Measurements from ENCODE around the gene MEF2A. TPM values are rescaled to one million over a fixed set of nuclear protein-coding genes. Genes with fewer than 3 reads are reported as not detected.
"Not testable (repeated sequence)": the region's sequence is repeated elsewhere in the genome, so short reads cannot be mapped to it uniquely, and the experiment has no call there.

MEF2A gene
- total and polyA plus RNA-seq, 8 donors = 56.1 to 68.4 (median 63.0) TPM

DNA sequence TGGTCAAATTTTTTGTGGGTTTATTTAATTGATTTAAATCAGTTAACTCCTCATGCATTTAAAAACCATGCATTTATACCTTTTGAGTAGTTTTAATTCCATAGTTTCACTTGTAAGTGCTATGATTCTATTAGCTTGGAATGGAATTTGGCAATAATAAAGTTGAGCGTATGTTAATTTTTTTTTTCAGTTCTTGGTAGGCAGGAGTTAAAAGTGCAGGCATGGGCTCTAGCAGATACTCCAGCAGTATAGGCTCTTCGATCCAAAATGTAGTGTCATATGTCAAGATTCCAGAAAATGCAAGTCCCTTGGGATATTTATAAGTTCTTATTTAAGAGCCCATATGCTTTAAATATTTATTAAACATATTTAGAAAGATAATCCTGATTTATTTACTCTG, 97.1 kb downstream of the MEF2A start:
- H3K27ac ChIP-seq = no peak overlapping the region
- DNase-seq = no peak
- peaks cover 0 to 13% of the 10 kb centered on the region in 2 donors for H3K36me3 ChIP-seq
- TF ChIP-seq, protein P1, sequence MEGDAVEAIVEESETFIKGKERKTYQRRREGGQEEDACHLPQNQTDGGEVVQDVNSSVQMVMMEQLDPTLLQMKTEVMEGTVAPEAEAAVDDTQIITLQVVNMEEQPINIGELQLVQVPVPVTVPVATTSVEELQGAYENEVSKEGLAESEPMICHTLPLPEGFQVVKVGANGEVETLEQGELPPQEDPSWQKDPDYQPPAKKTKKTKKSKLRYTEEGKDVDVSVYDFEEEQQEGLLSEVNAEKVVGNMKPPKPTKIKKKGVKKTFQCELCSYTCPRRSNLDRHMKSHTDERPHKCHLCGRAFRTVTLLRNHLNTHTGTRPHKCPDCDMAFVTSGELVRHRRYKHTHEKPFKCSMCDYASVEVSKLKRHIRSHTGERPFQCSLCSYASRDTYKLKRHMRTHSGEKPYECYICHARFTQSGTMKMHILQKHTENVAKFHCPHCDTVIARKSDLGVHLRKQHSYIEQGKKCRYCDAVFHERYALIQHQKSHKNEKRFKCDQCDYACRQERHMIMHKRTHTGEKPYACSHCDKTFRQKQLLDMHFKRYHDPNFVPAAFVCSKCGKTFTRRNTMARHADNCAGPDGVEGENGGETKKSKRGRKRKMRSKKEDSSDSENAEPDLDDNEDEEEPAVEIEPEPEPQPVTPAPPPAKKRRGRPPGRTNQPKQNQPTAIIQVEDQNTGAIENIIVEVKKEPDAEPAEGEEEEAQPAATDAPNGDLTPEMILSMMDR (IDR thresholded peaks at IDR 0.05) = no peak
- H3K9me3 ChIP-seq = no peaks in the 10 kb centered on the region
- H3K27me3 ChIP-seq = no peaks in the 10 kb centered on the region
- intact Hi-C loops (cut with DNase I) = no loop called here
- ATAC-seq = no peak
- no peak overlapping the region for H3K4me3 ChIP-seq
- no peaks in the 10 kb centered on the region for H3K4me1 ChIP-seq

DNA sequence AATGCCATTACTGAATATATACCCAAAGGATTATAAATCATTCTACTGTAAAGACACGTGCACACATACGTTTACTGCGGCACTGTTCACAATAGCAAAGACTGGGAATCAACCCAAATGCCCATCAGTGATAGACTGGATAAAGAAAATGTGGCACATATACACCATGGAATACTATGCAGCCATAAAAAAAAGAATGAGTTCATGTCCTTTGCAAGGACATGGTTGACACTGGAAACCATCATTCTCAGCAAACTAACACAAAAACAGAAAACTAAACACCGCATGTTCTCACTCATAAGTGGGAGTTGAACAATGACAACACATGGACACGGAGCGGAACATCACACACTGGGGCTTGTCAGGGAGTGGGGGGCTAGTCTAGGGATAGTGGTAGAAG, 100.3 kb downstream of the MEF2A start:
- DNase-seq; H3K36me3 ChIP-seq; H3K27ac ChIP-seq; H3K4me3 ChIP-seq; H3K27me3 ChIP-seq; intact Hi-C loops (cut with DNase I); ATAC-seq; H3K4me1 ChIP-seq; H3K9me3 ChIP-seq: not testable (repeated sequence)

DNA sequence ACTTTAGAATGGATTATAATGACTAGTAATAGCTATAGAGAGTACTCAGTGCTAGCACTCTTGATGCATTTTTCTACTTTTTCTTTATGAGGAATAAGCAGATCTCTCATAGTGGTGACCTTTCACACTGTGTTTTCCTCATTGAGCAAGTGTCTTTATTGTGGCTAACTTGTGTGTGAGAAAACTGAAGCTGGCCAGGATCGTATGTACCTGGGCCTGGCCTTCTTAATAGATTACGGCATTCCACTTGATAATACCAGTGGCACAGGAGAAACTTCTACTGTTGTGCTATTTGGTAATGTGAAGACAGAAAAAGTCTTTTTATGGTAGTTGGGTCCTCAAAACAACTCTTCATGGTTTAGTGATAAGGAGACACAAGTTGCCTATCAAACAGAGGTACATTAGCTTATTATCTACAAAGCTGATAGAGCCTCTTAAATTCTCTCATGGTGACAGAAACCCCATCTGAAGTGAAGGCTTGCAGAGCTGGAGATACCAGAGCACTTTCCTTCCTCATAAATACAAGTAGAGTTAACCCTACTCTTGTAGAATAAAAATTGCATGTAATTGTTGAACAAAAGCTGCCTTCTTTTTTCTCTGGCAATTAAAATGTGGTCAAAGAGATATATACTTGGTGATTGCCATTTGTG, 102.9 kb downstream of the MEF2A start:
- Histone ChIP-seq H3K27me3 (no peaks in the 10 kb centered on the region), H3K4me3 (no peak overlapping the region), H3K9me3 (no peaks in the 10 kb centered on the region), H3K4me1 (no peaks in the 10 kb centered on the region), H3K27ac (no peak overlapping the region), H3K36me3 (peaks cover 0 to 23% of the 10 kb centered on the region in 2 donors)
- TF ChIP-seq, protein P1 (IDR thresholded peaks at IDR 0.05) = no peak
- ATAC-seq = peak; percentile 69
- DNase-seq = no peak
- intact Hi-C loops (cut with DNase I) = no loop called here

DNA sequence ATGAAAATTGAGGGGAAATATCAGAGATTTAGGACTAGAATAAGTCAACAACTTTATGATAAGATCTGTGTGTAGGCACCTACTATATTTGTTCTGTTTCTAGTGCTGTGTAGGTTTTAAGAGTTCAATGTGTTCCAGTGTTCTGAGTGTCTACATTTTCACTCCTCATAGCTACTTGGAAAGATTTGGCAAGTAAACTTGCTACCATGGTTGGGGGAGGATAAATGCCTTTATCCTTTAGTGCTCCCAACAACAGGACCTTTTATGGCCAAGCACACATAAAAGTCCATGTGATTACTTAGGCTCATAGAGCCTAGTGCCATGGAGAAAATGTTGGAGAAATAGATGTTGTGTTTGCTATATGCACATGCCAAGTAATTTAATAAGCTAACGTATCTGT, 103.5 kb downstream of the MEF2A start:
- Histone ChIP-seq H3K4me1 (no peaks in the 10 kb centered on the region), H3K36me3 (peaks cover 0 to 26% of the 10 kb centered on the region in 2 donors), H3K27me3 (no peaks in the 10 kb centered on the region), H3K27ac (no peak overlapping the region), H3K9me3 (no peaks in the 10 kb centered on the region), H3K4me3 (no peak overlapping the region)
- TF ChIP-seq, protein P1 (IDR thresholded peaks at IDR 0.05) = no peak
- intact Hi-C loops (cut with DNase I) = no loop called here
- ATAC-seq (peak; percentile 70), DNase-seq (no peak)

DNA sequence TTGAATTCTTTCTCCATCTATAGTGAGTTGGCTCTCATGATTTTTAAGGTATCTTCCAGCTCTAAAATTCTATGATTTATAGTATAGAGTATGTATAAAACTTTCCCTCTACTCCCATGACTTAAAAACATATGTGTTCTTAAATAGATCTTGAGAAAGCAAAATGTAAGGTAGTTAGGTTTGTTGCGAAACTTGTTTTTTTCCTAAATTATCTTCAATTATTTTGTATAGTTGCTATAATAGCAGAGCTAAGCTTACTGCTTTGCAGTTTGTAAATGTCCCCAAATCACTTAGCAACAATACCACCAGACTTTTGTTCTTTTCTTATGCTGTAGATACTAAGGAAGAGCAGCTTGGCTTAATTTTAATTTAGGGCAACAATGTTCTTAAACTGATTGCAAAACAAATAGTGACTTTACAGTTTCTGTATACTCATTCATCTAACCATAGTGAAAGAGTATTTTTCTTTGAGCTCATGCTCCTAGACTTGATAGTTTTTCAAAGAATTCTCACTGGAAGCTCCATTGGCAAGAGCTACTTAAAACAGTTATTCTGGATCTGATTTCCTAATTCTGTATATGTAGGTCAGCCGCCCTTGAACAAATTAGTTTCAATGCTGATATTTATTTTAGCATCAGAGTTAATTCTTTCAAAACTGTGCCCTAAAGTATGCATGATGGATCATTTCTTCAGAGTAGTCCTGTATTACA, 106.3 kb downstream of the MEF2A start:
- DNase-seq (peak in 1 of 4 donors; percentile 7), ATAC-seq (no peak)
- no peaks in the 10 kb centered on the region for H3K4me1 ChIP-seq
- intact Hi-C loops (cut with DNase I) = no loop called here
- H3K27me3 ChIP-seq = no peaks in the 10 kb centered on the region
- no peaks in the 10 kb centered on the region for H3K9me3 ChIP-seq
- TF ChIP-seq, protein P1 (IDR thresholded peaks at IDR 0.05) = no peak
- no peak overlapping the region for H3K27ac ChIP-seq
- peaks cover 0 to 53% of the 10 kb centered on the region in 2 donors for H3K36me3 ChIP-seq
- no peak overlapping the region for H3K4me3 ChIP-seq
